G401 (cell line): ENCODE results near the gene JMJD1C. TPM values are rescaled to one million over a fixed set of nuclear protein-coding genes. Genes with fewer than 3 reads are reported as not detected.

Source experiments
- DNase-seq: peaks from one replicate; pipeline ENCODE4 v3.0.0-alpha.2; 2015; ENCODE audit warnings: low spot score
- in situ Hi-C: cut with HindIII; loops from 2 replicates; pipeline ENCODE4 v1.10.0; 2016; ENCODE audit warnings: low sequenced_read_pairs, mixed read lengths
- total RNA-seq: library from RNA; depleted of rRNA; stranded (reverse); fragments of >200 nt; shearing (Covaris generic); gene quantifications from 2 replicates; pipeline ENCODE4 v1.2.3, GENCODE V29; 2014

The JMJD1C gene
- total RNA-seq, 1 experiment from 2014 or later: 29.1 TPM

DNA sequence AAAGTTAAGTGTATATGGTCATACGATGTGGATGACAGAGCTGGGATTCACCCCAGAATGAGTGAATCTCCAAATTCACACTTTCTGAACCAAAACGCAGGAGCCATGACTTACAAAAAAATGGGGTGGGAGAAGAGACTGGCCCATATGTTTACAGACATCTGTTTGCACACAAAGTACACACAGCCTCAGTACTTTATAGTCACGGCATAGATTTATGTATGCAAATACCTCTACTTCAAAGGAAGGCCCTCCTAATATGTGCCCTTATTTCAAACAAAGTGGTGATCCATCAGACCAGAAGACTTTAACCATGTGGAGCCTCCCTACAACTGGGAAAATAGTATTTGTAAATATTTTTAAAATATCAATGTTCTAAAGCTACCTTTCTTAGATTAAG lies 22.2 kb upstream of the JMJD1C start:
- in situ Hi-C loops: no loop called here
- DNase-seq: no peak

- in situ Hi-C loops: no loop called here
- DNase-seq: no peak
These were observed 18.2 kb upstream of the JMJD1C start for GRCh38 chr10:63483983-63484382.

DNA sequence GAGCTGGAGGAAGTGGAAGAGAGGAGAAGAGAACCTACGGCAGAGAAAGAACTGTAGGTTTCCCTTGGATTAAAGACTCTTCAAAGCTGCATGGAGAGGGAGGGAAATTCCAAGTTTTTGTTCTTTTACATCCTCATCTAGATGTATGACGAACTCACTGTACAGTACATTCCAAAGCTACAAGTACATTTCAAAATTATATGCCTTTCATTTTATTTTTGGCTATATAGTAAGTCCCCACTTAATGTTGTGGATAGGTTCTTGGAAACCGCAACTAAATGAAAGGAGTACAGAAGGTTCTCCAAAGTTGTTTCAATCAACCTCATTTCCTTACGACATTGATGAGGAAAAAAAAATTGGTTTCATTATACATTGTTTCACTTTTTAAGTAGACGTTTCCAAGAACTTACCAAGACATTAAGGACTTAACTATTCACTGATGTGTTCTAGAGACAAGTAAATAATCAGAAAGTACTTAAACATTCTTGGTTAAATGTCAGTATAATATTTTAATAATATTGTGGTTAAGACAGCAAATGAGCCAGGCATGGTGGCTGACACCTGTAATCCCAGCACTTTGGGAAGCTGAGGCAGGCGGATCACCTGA lies 16.1 kb upstream of the JMJD1C start:
- DNase-seq: no peak
- in situ Hi-C loops: no loop called here

- DNase-seq: no peak
- in situ Hi-C loops: no loop called here
These were observed 14.5 kb upstream of the JMJD1C start for GRCh38 chr10:63480237-63480636.

DNA sequence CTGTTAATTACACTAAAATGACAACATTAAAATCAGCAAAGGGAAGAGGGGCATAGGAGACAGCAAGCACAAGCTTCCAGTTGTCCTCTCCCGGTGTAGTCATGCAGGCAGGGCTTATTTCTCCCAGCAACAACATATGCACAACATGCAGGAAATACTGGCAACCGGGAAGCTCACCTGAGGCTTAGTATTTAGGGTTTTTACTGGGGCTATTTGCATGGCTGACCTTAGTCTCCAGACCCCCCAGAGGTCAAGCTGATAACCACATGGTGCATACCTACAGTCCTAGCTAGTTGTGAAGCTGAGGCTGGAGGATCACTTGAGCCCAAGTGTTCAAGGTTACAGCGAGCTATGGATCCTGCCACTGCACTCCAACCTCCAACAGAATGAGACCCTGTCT lies 12.8 kb upstream of the JMJD1C start:
- peak; percentile 50 for DNase-seq
- in situ Hi-C loops: no loop called here

GRCh38 chr10:63477927-63478326 lies 12.2 kb upstream of the JMJD1C start:
- DNase-seq: no peak
- in situ Hi-C loops: no loop called here

DNA sequence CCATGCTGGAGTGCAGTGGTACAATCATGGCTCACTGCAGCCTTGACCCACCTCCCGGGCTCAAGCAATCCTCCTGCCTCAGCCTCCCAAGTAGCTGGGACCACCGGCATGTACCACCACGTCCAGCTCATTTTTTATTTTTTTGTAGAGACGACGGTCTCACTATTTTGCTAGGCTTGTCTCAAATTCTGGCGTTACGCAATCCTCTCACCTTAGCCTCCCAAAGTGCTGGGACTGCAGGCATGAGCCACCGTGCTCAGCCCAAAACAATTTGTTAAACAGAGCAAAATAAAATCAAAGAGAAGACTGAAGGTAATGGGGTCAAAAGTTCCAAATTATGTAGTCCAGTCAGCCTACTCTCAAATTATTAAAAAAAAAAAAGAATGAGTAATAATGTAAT lies 8.7 kb upstream of the JMJD1C start:
- DNase-seq: no peak
- in situ Hi-C loops: no loop called here

GRCh38 chr10:63470928-63471327 lies 5.2 kb upstream of the JMJD1C start:
- in situ Hi-C loops: no loop called here
- peak; percentile 39 for DNase-seq

GRCh38 chr10:63468947-63469346 lies 3.2 kb upstream of the JMJD1C start:
- in situ Hi-C loops: no loop called here
- no peak for DNase-seq

GRCh38 chr10:63467841-63468240 lies 2.1 kb upstream of the JMJD1C start:
- in situ Hi-C loops: no loop called here
- no peak for DNase-seq

DNA sequence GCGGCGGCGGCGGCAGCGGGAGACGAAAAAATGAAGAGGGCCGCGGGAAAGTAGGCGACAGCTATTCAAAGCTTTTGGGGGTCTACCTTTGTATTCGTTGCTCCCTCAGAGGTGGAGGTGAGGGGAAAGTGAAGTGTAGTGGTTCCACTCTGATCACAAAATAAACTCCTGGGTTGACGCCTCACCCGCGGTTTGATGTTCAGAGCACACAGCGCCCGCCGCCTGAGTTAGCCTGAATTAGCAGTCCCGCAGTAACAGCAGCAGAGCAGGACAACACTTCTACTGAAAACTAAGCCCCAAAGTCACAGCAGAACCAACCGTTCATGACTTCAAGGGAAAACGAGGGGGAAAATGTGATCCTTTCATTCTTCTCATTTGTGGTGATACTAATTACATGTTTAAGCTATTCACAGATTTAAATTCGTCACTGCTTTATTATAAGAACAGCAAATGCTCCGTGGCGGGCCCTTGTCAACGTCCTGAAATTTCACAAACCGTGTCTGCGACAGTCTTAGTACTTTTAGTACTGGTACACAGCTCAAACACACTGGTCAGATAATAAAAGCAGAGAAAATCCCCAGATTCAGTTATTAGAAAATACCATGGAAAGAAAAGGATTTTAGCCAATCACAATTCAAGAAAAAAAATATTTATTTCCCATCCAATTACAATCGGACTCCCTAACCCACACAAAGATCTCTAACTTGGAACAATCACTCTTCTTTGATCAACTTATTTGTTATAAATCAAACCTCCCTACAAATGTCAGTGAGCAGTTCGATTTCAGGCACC lies 563 bp upstream of the JMJD1C start:
- in situ Hi-C loops: no loop called here
- DNase-seq: peak; percentile 69

DNA sequence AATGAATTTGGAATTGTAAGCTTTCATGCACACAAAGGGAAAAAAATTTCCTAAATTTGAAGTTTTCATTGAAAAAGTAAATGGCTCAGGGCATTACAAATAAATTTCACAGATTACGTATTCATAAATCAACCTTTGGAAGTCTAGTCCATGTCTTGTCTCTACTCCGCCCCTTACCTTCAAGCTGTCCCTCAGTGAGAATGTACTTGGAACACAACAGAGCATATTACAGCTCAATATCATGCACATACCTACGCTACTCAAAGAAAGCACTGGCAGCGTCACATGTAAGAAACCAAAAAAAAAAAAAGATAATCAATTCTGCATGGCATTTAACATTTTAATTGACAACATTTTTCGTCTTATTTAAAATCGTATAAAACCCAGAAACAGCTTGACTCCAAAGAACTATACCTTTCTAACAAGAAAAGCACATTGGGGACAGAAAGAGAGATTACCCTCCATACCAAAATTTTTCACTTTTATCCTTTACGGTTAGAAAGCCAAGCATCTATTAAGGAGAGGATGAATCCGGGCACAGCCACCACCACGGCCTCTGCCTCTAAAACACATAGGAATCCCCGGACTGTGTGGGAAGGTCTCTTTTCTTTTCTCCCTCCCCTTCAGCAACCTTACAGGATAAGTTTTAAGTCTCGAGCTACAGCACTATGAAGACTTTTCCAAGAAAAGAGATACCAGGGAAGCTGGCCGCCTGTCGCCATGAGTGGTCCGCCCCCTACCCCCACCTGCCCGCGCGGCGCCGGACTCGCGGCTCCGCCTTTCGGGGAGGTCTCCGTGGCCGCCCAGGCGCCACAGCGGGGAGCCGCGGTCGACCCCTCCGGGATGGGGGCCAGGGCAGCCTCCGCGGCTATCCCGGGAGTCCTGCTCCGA lies 1.1 kb downstream of the JMJD1C start:
- in situ Hi-C loops: no loop called here
- peak; percentile 71 for DNase-seq

DNA sequence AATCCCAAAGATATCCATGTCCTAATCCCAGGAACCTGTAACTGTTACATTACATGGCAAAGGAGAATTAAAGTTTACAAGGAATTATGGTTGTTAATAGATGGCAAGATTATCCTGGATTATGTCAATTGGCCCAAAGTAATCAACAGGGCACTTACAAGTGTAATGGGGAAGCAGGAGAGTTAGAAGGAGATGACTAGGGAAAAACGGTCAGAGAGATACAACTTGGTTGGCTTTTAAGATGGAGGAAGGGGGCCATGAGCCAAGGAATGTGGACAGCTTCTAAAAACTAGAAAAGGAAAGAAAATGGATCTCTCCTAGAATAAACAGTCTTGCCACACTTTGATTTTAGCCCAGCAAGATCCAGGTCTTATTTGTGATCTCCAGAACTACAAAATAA lies 3.3 kb downstream of the JMJD1C start:
- in situ Hi-C loops: no loop called here
- DNase-seq: no peak

GRCh38 chr10:63458177-63458576 lies 7.6 kb downstream of the JMJD1C start:
- DNase-seq: no peak
- in situ Hi-C loops: no loop called here

DNA sequence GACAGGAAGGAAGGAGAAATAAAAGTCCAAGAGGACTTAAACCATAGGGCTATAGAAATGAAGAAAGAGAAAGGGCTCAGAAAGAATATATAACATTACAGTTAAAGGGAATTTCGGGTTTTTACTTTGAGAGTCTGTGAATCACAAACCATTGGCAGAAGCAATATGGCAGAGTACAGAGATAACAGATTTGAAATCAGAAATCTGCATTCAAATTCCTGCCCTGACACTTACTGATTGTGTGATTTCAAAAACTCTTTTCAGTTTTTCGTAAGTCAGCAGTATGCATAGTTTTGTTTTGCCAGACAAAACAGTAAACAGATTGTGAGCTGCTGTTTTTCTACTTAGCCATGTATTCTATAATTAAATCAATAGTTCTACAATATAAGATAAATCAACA lies 8.2 kb downstream of the JMJD1C start:
- in situ Hi-C loops: no loop called here
- peak; percentile 16 for DNase-seq

GRCh38 chr10:63456437-63457210 lies 9.2 kb downstream of the JMJD1C start:
- DNase-seq: peak; percentile 31
- in situ Hi-C loops: no loop called here

DNA sequence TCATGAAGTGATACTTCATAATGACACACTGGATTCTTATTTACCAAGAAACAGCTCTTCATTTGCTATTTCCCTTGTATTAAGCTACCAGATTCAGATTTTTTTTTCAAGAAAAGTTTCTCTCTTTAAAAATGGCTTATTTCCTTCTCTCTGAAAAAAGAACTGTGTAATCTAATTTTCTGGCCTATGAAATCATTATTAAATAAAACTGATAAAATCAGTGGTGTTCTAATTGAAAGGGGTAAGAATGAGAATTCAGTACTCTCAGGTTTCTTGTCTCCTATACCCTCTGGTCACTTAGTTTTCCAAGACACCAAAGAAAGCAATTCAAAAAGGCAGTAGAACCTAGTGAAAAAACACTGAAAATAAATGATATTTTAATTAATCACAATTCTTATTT lies 10.3 kb downstream of the JMJD1C start:
- no peak for DNase-seq
- in situ Hi-C loops: no loop called here

DNA sequence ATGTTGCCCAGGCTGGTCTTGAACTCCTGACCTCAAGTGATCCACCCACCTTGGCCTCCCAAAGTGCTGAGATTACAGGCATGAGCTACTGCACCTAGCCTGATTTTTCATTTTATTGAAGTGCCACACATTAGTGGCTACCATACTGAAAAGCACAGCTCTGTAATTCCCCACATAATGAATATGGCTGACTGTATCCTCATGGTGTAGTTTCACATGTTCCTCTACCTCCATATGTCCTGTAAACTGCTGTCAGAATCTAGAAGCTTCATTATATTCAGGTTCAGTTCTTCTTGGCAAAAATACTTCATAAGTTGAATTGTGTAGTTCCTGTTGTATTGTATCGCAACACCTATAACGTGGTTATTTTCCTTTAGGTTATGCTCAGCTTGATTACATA lies 11.1 kb downstream of the JMJD1C start:
- in situ Hi-C loops: no loop called here
- no peak for DNase-seq

DNA sequence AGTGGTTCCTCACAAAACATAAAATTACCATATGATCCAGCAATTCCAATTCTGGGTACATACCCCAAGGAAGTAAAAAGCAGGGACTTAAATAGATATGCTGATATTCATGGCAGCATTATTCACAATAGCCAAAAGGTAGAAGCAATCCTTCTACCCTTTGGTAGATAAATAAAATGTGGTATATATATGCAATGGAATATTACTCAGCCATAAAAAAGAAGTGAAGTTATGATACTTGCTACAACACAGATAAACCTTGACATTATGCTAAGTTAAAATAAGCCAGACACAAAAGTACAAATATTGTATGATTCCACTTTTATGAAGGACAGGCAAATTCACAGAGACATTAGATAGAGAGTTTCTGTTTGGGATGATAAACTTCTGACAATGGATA lies 13.3 kb downstream of the JMJD1C start:
- in situ Hi-C loops: no loop called here
- no peak for DNase-seq
